Stimulated activated CD4-positive, alpha-beta T cell treated with anti-CD3 and anti-CD28 coated beads, Interleukin-15, amount 100 ng/mL, for 1 hour (primary cell): ENCODE results near the gene MLF1.

Experiments used
- DNase-seq, 2 donors: peaks; one replicate each; pipeline ENCODE4 v3.0.0-alpha.2; 2020; ENCODE audit warnings: low read depth in 1 of 2, low spot score in 1 of 2

Gene MLF1

GRCh38 chr3:158573714-158574113, 2.7 kb downstream of the MLF1 start:
- no peak for DNase-seq

- DNase-seq, result no peak
Observed at GRCh38 chr3:158574646-158575045, 3.7 kb downstream of the MLF1 start.

- DNase-seq, result no peak
Observed at GRCh38 chr3:158590223-158590622, 19.2 kb downstream of the MLF1 start.

DNA sequence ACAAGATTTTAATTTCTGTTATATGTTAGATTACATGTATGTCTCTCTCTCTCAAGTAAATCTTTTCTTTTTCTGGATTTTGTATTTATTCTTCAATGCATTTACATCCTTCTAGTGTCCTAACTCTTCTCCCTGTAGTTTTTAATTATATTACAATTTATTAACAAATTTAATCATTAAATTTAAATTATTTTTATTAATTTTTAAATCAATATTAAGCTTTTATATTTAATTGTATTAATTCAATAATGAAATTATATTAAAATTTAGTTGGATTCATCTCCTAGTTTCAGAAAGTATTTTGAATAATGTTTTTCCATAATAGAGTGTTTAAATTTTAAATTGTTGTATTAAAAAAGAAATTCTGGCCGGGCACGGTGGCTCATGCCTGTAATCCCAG, 29.8 kb downstream of the MLF1 start:
- no peak for DNase-seq

DNA sequence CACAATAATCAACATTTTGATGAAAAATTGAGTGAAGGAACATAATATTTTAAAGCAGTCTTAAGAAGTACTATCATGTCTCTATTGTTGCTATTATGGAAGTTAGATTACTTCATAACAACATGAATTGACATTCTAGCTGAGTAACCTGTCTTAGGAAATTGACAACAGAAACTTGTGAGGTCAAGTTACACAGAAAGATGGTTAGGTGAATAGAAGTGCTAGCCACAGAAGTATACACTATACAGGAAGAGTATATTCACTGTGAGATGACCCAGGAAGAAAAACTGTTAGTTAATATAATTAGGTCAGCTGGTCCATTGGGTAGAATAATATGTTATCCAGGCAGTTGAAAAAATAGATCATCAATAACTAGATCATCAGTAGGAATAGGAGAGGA, 31.2 kb downstream of the MLF1 start:
- no peak for DNase-seq

DNA sequence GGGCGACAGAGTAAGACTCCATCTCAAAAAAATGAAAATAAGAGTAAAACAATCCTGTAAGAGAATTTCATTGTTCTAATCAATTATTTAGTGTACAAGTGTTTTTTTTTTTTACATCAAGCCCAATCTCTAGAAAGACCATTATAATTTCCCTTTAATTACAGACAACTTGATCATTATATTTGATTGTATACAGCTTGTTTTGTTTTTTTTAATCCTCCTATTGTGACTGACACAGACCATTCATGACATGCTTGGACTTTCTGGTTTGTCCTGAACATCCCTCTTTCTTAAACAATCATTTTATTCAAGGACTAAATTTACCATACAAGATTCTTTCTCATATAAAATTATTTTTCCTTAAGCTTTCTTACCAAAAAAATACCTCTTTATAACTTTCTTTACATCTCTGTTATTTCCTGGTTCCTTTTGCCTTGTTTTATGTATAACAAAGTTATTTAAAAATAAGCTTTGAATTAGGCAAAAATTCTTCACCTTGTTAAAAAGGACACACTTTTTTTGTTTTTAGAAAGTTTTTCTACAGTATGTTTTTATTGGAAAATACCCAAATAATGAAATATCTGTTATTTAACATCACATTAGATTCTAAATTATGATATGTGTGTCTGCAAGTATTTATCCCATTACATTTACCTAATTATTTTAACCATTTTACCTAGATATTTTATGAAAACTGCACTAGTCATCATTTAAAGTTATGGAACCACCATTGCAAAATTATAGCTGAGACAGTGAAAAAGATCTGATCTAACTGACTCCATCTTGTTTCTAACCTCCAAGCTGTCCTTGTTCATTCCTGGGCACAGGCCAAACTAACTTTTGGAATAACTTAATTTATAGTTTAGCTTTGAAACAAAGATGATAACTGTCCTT, 47.2 kb downstream of the MLF1 start:
- no peak for DNase-seq

GRCh38 chr3:158625881-158626280, 54.9 kb downstream of the MLF1 start:
- DNase-seq, result no peak

DNA sequence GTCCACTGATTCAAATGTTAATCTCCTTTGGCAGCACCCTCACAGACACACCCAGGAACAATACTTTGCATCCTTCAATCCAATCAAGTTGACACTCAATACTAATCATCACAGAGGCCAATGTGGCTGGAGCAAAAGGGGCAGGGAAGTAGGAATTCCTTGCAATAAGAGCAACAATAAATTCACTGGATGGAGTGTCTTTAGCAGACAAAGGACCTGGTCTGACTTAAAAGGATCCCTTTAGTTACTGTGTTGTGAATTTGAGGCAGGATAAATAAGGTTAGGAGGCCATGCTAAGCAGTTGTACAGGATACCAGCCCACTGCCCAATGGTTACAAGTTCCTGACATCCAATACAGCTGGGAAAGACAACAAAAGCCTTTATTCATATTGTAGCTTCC, 61.0 kb downstream of the MLF1 start:
- no peak for DNase-seq

DNA sequence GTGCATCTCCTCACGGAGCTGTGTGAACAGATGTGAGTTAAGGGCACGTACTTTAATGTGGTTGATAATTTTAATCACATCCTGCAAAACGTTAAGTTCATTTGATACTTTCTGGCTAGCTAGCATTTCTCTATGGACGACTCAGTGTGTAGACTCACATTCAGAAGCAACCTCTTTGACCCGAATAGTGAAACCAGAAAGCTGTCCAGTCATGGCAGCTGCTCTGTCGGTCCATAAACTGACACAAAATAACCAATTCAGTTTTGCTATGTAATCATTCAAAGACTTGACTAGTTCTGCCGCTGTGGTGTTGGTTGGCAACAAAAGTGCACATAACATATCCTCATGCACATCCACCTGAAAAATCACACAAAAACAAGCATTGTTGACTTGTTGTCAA, 69.7 kb downstream of the MLF1 start:
- DNase-seq, result no peak

DNA sequence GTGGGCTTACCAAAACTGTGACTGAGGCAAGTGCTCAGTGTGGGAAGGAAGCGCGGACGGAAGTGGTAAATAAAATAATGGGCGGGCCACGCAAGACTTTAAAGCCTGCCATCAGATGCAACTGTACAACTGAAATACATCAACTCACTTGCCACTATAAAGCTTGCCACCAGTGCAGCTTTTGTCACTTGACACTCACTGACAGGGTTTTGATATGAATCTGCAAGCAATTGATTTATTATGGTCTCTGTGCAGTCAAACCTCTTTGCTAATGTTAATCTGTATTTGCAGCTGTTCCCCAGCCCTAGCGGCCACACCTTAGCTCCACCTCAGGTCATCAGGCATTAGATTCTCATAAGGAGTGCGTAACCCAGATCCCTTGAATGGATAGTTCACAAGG, 71.0 kb downstream of the MLF1 start:
- no peak for DNase-seq

GRCh38 chr3:158642474-158643210, 71.6 kb downstream of the MLF1 start:
- DNase-seq, result no peak

GRCh38 chr3:158644345-158644908, 73.4 kb downstream of the MLF1 start, which contains the start of gene GFM1:
TSS of gene GFM1 (plus strand) at chr3:158644527. CDS start at chr3:158644635, 108 bp downstream.
- DNase-seq, result peak; percentile 67 to 73

DNA sequence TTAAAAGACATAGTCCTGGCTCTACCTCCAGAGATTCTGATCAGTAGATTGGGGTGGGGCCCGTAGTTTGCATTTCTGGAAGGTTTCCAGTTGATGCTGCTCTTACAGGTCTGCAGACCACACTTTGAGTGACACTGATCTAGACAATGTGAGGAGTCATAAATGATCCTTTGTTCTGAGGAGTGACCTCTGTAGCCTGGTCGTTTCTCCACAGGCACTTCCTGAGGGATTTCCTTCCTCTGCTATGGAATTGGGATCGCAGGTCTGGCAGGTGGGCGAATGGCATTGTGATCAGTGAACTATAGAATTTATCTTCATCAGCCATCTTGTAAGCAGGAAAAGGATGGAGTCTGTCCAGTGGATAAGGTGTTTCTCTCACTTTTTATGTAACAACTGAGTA, 78.8 kb downstream of the MLF1 start:
- DNase-seq, result no peak

DNA sequence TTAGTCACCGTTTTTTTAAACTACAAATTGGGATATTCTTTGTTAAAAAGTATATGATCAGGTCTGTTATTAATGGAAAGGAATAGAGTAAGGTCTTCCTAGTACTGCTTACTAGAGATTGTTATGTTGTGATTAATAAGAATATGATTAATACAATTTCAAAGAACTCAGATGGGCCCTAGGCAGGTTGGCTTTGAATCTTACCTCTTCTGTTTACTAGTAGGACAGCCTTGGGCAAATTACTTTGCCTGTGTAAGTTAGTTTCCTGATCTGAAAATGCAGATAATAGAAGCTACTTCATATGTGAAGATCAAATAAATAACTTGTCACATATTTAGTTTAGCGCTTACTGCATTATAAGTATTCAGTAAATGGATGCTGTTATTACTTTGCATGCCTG, 80.2 kb downstream of the MLF1 start:
- DNase-seq, result no peak

DNA sequence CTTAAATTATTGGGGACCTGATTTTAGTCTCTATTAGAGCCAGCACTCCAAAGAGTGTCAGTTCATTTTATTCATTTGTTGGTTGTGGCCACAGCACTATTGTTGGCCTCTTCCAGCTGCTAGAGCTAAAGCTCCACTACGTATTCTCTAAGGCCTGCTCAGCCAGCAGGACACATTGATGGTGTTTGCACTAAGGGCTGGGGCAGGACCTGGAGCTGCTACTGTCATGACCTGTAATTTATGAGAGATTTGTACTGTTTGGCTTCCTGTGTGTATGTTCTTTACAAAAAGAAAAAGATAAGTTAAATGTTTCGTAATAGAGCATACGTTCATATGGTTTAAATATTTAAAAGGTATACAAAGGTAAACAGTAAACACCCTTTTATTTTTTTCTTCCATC, 81.5 kb downstream of the MLF1 start:
- no peak for DNase-seq
